Brain microvascular endothelial cell (primary cell): ENCODE measurements around the gene NFATC3.

Experiments
- DNase-seq: peaks from one replicate; pipeline ENCODE4 v3.0.0-alpha.2; 2020
- H3K27ac ChIP-seq: fragments of 250-450 bp; sonication (Bioruptor Pico); 2 replicates; pipeline ENCODE4 v1.5.1; 2020; ENCODE audit warnings: mild to moderate bottlenecking, moderate library complexity
- H3K27me3 ChIP-seq: fragments of 250-450 bp; sonication (Bioruptor Pico); replicated peaks from 2 replicates; pipeline ENCODE4 v1.5.1; 2020; ENCODE audit warnings: mild to moderate bottlenecking
- H3K36me3 ChIP-seq: fragments of 250-450 bp; sonication (Bioruptor Pico); replicated peaks from 2 replicates; pipeline ENCODE4 v1.5.1; 2020; ENCODE audit warnings: mild to moderate bottlenecking
- H3K4me3 ChIP-seq: 2 replicates; pipeline ENCODE4 v1.5.1; 2011; ENCODE audit warnings: low read depth, mild to moderate bottlenecking, control low read depth, low read length, moderate library complexity
- in situ Hi-C: cut with HindIII; loops from 2 replicates; pipeline ENCODE4 v1.10.0; 2017; ENCODE audit warnings: low sequenced_read_pairs, low pct_ligation_motif_present
- TF ChIP-seq, protein P1 (sequence below): IDR thresholded peaks from 2 replicates; pipeline ENCODE4 v1.5.1; 2011; ENCODE audit warnings: low read depth, mild to moderate bottlenecking, moderate library complexity, low read length, control low read depth, inconsistent platforms; ENCODE audit errors: missing control alignments

Gene NFATC3

DNA sequence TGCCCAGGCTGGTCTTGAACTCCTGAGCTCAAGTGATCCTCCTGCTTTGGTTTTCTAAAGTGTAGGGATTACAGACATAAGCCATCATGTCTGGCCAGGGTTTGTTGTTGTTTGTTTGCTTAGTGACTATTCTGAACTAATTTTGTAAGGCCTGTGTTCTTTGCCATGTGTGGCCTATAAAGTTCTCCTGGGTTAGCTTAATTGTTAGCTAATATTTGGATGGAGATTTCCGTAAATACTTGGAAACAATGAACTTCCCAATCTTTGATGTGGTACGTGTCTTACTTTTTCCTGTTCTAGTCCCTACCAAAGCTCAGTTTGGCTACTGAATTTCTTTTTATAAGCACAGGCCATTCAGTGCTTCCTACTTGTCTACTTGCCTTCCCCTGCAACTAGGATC, 37.2 kb upstream of the NFATC3 start:
- TF ChIP-seq, protein P1, sequence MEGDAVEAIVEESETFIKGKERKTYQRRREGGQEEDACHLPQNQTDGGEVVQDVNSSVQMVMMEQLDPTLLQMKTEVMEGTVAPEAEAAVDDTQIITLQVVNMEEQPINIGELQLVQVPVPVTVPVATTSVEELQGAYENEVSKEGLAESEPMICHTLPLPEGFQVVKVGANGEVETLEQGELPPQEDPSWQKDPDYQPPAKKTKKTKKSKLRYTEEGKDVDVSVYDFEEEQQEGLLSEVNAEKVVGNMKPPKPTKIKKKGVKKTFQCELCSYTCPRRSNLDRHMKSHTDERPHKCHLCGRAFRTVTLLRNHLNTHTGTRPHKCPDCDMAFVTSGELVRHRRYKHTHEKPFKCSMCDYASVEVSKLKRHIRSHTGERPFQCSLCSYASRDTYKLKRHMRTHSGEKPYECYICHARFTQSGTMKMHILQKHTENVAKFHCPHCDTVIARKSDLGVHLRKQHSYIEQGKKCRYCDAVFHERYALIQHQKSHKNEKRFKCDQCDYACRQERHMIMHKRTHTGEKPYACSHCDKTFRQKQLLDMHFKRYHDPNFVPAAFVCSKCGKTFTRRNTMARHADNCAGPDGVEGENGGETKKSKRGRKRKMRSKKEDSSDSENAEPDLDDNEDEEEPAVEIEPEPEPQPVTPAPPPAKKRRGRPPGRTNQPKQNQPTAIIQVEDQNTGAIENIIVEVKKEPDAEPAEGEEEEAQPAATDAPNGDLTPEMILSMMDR: no peak
- H3K36me3 ChIP-seq: peaks cover 7% of the 10 kb centered on the region
- DNase-seq: no peak
- H3K27me3 ChIP-seq: no peaks in the 10 kb centered on the region
- H3K27ac ChIP-seq: no peak overlapping the region
- no peak overlapping the region for H3K4me3 ChIP-seq
- in situ Hi-C loops: no loop called here

DNA sequence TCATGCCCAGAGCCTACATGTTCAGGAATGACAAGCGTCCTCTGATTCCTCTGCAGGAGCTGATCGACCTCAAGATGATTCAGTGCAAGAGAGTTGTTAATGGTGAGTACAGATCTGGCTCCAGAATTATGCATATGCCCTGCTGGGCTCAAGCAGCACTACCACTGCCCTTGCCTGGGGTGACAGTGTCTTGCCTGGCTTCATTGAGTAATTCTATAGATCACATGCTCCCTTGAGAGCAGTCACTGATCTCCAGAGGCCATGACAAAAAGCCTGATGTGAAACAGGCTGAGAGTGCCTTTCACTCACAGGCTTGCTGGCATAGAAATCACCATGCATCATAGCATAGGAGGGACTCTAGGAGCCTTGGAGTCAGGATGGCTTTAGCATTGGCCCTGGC, 35.7 kb upstream of the NFATC3 start:
- peaks cover 9% of the 10 kb centered on the region for H3K36me3 ChIP-seq
- in situ Hi-C loops: no loop called here

DNA sequence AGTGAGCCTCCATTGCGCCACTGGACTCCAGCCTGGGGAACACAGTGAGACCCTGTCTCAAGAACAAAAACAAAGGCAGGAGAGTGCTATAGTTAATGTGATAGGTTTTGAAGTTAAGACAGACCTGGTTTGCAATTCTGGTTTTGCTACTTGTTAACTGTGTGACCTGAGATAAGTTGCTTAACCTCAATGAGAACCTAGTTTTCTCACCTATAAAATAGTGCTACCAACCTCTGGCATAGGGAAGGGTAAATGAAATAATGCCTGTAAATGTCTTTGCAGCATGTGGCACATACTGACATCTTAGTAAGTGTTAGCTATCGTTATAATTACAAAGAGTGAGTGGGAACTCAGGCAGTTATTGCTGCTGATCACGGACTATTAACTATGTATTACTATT, 29.8 kb upstream of the NFATC3 start:
- no peak for DNase-seq
- Histone ChIP-seq H3K27me3 (no peaks in the 10 kb centered on the region), H3K27ac (no peak overlapping the region), H3K36me3 (peaks cover 18% of the 10 kb centered on the region), H3K4me3 (no peak overlapping the region)
- TF ChIP-seq, protein P1: no peak
- in situ Hi-C loops: no loop called here

More for the DNA sequence above, 35.7 kb upstream of the NFATC3 start:
- no peak for DNase-seq
- no peaks in the 10 kb centered on the region for H3K27me3 ChIP-seq
- H3K27ac ChIP-seq: no peak overlapping the region
- no peak overlapping the region for H3K4me3 ChIP-seq
- TF ChIP-seq, protein P1: no peak

DNA sequence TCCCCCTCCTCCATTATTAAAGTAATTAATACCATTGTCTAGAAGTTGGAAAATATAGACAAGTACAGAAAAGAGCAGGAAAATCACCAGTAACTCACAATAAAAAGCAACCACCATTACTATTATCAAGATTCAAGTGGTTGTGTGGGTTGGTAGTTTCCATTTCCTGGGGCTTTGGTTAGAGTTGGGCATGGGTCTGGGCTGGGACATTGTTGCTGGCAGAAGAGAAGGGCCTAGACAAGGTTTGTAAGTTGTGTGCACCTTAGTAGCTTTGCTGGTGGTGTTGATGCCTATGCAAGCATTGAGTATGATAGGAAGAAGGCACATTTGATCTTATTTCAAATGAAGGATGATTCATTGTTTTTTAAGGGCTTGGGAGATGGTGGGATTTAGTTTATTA, 25.4 kb upstream of the NFATC3 start:
- no peak overlapping the region for H3K4me3 ChIP-seq
- H3K27me3 ChIP-seq: no peaks in the 10 kb centered on the region
- no peak overlapping the region for H3K27ac ChIP-seq
- in situ Hi-C loops: no loop called here
- DNase-seq: no peak
- TF ChIP-seq, protein P1: no peak
- peaks cover 16% of the 10 kb centered on the region for H3K36me3 ChIP-seq

DNA sequence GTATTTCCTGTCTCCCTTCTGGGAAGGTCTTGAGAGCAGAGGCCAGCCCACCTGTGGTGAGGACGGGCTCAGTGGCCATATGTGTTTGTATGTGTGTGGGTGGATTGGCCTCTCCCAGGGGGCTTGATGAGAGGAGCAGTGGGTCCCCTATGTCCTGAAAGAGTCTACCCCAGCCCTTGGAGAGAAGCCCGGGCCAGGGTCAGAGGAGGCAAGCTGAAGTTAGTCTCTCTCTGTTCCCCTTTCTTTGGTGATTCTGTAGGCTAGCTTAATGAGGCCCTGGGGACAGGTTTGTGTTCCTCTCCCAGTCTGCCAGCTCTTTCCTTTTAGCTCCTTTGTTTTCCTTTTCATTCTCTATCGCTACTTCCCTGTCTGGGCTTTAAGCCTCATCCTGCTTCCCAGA, 23.8 kb upstream of the NFATC3 start:
- no peak for DNase-seq
- TF ChIP-seq, protein P1: no peak
- Histone ChIP-seq H3K4me3 (no peak overlapping the region), H3K36me3 (peaks cover 12% of the 10 kb centered on the region), H3K27ac (no peak overlapping the region), H3K27me3 (no peaks in the 10 kb centered on the region)
- in situ Hi-C loops: no loop called here

DNA sequence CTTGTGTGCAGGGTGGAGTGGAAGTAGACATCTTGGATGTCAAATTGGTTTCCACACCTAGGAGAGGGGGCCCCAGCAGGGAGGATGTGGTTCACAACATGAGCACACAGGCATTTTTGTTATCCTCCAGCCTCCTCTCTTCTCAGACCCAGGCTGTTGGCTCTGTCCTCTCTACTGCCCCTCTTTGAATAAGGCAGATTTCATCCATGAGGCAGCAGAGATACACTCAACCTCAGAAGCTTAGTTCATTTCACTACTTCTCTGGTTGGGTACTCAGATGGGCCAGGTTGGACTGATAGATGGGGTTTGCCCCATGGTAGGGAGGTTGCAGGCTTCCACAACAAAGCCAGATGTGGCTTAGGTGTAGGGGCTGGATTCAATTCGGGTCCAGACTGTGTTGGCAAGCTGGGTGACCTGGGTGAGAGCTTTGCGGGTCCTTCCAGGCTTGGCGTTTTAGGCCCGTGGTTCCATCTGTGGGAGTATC, 22.2 kb upstream of the NFATC3 start:
- H3K4me3 ChIP-seq: no peak overlapping the region
- H3K27me3 ChIP-seq: no peaks in the 10 kb centered on the region
- no peak for DNase-seq
- no peak overlapping the region for H3K27ac ChIP-seq
- TF ChIP-seq, protein P1: no peak
- in situ Hi-C loops: no loop called here
- H3K36me3 ChIP-seq: peaks cover 12% of the 10 kb centered on the region
